Omental fat pad (tissue), 4 donors: ENCODE results near the gene GPC6. TPM values are rescaled to one million over a fixed set of nuclear protein-coding genes. Genes with fewer than 3 reads are reported as not detected.

ENCODE experiments used
- ATAC-seq: fragments of 150-250 bp; one replicate; pipeline ENCODE4 v1.9.1; 2016; ENCODE audit warnings: mild to moderate bottlenecking, moderate library complexity; ENCODE audit not compliant: low FRiP score
- DNase-seq: peaks from one replicate; pipeline ENCODE4 v3.0.0-alpha.2; 2019; ENCODE audit warnings: low spot score
- total RNA-seq, 4 donors: library from RNA; depleted of rRNA; stranded (reverse); fragments of >200 nt; gene quantifications; one replicate each; pipeline ENCODE4 v1.1.0, GENCODE V29; 2016
- TF ChIP-seq, protein P1 (sequence below), 3 donors: fragments of 450-650 bp; IDR thresholded peaks; one replicate each; pipeline ENCODE4 v1.5.1; 2016 to 2017; ENCODE audit warnings: antibody characterized with exemption in 3 of 3, mild to moderate bottlenecking in 3 of 3, moderate library complexity in 2 of 3

Gene GPC6
- total RNA-seq, 4 donors from 2014 or later = 9.2 to 24.4 (median 16.4) TPM

DNA sequence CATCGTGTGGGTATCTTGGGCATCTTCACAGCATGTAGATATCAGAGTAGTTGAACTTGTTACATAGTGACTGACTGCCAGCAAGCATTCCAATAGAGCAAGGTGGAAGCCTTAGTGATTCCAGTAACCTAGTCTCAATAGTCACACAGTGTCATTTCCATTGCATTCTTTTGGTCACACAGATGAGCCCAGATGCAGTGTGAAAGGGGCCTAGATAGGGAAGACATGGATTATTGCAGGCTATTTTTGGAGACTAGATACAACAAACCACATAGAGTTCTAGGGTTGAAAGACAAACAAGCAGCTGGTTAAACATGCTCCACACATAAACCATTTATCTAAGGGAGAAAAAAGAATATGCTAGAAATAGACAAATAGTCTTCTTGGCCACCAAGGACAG lies 699.4 kb downstream of the GPC6 start:
- ATAC-seq (no peak), DNase-seq (no peak)
- TF ChIP-seq, protein P1, sequence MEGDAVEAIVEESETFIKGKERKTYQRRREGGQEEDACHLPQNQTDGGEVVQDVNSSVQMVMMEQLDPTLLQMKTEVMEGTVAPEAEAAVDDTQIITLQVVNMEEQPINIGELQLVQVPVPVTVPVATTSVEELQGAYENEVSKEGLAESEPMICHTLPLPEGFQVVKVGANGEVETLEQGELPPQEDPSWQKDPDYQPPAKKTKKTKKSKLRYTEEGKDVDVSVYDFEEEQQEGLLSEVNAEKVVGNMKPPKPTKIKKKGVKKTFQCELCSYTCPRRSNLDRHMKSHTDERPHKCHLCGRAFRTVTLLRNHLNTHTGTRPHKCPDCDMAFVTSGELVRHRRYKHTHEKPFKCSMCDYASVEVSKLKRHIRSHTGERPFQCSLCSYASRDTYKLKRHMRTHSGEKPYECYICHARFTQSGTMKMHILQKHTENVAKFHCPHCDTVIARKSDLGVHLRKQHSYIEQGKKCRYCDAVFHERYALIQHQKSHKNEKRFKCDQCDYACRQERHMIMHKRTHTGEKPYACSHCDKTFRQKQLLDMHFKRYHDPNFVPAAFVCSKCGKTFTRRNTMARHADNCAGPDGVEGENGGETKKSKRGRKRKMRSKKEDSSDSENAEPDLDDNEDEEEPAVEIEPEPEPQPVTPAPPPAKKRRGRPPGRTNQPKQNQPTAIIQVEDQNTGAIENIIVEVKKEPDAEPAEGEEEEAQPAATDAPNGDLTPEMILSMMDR (IDR thresholded peaks at IDR 0.05) = no peak

DNA sequence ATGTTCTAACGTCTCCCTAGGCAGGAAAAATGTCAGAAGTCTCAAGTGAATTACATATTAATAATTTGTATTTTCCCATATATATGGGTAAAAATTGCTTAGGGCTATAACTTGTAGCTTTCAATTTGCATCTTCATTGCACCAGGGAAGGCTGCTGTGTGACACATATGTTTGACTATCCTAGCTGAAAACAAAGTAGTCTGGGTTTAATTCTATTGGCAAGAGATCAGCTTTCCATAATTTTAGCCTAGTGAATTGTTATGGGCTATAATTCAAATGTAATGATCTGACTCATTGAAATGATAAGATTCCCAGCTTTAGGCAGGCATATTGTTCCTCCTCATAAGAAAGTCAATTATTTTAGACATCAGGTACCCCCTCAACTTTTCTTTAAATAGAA lies 699.8 kb downstream of the GPC6 start:
- DNase-seq = no peak
- ATAC-seq = no peak
- TF ChIP-seq, protein P1 (IDR thresholded peaks at IDR 0.05) = no peak

DNA sequence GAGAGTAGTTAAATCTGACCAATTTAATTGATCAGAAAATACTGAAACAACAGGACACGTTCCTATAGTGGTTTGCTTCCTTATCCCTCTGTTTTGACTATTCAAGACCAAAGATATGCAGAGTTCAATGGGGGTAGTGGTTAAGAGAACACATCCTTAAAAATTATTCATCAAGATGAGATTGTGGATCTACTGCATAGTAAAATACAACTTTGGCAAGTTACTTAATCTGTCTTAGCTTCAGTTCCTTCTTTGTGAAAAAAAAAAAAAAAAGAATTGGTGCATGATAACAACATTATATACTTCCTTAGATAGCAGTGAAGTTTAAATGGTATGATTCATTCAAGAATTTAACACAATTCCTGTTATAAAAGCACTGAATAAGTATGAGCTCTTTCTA lies 700.8 kb downstream of the GPC6 start:
- TF ChIP-seq, protein P1 (IDR thresholded peaks at IDR 0.05) = no peak
- DNase-seq (no peak), ATAC-seq (no peak)

DNA sequence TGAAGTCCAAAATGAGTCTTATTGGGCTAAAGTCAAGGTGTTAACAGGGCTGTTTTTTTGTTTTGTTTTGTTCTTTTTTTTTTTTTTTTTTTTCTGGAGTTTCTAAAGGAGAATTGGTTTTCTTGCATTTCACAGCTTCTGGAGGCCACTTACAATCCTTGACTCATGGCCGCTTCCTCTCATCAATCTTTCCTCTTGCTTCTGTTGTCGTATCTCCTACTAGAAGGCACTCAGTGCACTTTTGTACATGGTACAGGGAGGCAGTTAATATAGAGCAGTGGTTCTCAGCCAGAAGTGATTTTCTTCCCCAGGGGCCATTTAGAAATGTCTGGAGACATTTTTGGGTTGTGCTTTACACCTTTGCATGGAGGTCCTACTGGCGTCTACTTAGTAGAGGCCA lies 706.3 kb downstream of the GPC6 start:
- ATAC-seq (no peak), DNase-seq (no peak)
- TF ChIP-seq, protein P1 (IDR thresholded peaks at IDR 0.05) = no peak

DNA sequence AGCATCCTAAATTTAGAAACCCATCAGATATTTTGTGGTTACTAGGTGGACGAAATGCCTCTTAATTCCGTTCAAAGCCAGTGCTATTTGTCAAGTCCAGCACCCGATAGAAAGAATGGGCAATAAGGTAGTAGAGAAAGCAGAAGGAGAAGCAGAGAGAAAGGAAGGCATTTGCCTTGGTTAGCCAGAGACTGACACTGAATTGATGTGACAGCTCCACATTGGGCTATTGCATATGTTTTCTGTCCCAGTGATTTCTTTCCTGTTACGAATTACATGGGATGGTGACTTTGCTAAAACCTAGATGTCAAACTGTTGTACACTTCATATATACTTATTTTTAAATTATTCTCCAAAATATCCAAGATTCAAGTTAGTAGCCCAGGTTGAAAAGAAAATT lies 710.3 kb downstream of the GPC6 start:
- ATAC-seq (no peak), DNase-seq (no peak)
- TF ChIP-seq, protein P1 (IDR thresholded peaks at IDR 0.05) = no peak

DNA sequence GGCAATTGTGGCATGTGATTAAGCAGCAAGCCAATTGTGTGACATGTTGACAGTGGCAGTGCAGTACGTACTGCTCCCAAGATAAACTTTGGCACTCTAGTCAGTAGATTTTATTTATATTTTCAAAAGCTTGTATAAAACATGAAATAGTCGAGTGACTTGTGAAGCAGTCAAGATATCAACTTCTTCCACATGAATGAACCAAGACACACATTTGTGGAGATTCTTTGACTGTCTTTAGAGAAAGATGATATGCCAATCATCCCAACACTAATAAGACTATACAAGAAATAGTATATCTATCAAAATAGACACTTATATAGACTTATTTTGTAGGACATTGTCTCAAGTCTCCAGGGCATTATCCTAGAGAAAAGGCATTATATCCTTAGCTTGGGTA lies 714.8 kb downstream of the GPC6 start:
- TF ChIP-seq, protein P1 (IDR thresholded peaks at IDR 0.05) = no peak
- no peak for DNase-seq
- no peak for ATAC-seq

DNA sequence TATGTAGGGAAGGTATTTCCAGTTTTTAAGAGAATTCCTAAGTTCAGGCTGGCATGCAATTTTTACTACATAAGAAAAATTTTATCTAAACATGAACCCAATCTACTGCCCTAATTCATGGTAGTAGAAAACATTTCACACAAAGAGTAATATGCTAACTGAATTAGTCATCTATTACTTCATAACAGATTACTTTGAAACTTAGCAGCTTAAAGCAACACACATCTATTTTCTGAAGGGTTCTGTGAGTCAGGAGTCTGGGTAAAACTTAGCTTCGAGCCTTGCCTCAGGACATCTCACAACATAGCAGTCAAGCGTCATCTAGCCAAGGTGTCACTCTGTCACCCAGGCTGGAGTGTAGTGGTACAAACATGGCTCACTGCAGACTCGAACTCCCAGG lies 715.4 kb downstream of the GPC6 start:
- DNase-seq = no peak
- TF ChIP-seq, protein P1 (IDR thresholded peaks at IDR 0.05) = no peak
- no peak for ATAC-seq
